A549 (cell line): Measurements from ENCODE around the gene TAF4. TPM values are rescaled to one million over a fixed set of nuclear protein-coding genes. Genes with fewer than 3 reads are reported as not detected.
A peak's percentile ranks its signal among the peaks of the same experiment; 100 is the strongest.

Experiments
- ATAC-seq, 2 experiments: fragments of 200-7000 bp in 1 of 2; fragments of >200 bp in 1 of 2; cut with Nextera tagmentation in 1 of 2; cut with Tn5 transposase in 1 of 2; 3 replicates each; pipeline versions ENCODE4 v1.8.0 to v1.9.1; 2018 to 2020; ENCODE audit warnings: mild to moderate bottlenecking in 1 of 2, moderate library complexity in 1 of 2
- CTCF ChIA-PET: fragments of 300-600 bp; sonication (Branson Sonifier 250); formaldehyde crosslinking; extraction: SDS; loops from one replicate; lab custom pipeline; 2021; ENCODE audit warnings: antibody characterized with exemption, inconsistent platforms; lab: Yijun Ruan, JAX
- POLR2A ChIA-PET: fragments of 350-600 bp; formaldehyde crosslinking; extraction: SDS; loops from one replicate; lab custom pipeline; 2021; ENCODE audit warnings: antibody characterized with exemption, inconsistent platforms; lab: Yijun Ruan, JAX
- DNase-seq, 2 experiments: peaks; one replicate each; pipeline versions ENCODE4 v3.0.0 to v3.0.0-alpha.2; 2011 to 2016; ENCODE audit warnings: low read depth in 1 of 2, low spot score in 1 of 2
- FAIRE-seq: peaks from 2 replicates; lab custom pipeline; 2011; peaks lifted over from hg19 to GRCh38; lab: Jason Lieb, UNC
- H3K27ac ChIP-seq, 2 experiments: fragments of >200 bp; sonication (Bioruptor Twin); formaldehyde crosslinking; 3 replicates each; pipeline ENCODE4 v1.5.1; 2016 to 2017
- H3K4me1 ChIP-seq: fragments of >200 bp; sonication (Bioruptor Twin); formaldehyde crosslinking; 3 replicates; pipeline ENCODE4 v1.6.1; 2016
- H3K4me2 ChIP-seq: fragments of >200 bp; sonication (Bioruptor Twin); formaldehyde crosslinking; 3 replicates; pipeline ENCODE4 v1.6.1; 2016
- H3K4me3 ChIP-seq: fragments of >200 bp; sonication (Bioruptor Twin); formaldehyde crosslinking; 3 replicates; pipeline ENCODE4 v1.5.1; 2016
- H3K9me3 ChIP-seq: fragments of >200 bp; sonication (Bioruptor Twin); formaldehyde crosslinking; 3 replicates; pipeline ENCODE4 v1.6.1; 2016
- CHD2 ChIP-seq: fragments of 150-350 bp; IDR thresholded peaks from 2 replicates; pipeline ENCODE4 v1.6.1; 2014; ENCODE audit warnings: low read length; ENCODE audit not compliant: partially characterized antibody
- EHF ChIP-seq: fragments of 250-450 bp; sonication (Bioruptor Pico); IDR thresholded peaks from 2 replicates; pipeline ENCODE4 v1.5.0; 2020; ENCODE audit warnings: mild to moderate bottlenecking
- EHMT2 ChIP-seq: fragments of 200-600 bp; sonication (generic); IDR thresholded peaks from 2 replicates; pipeline ENCODE4 v1.6.1; 2016; ENCODE audit warnings: antibody characterized with exemption, low read depth, mild to moderate bottlenecking, moderate library complexity
- EP300 ChIP-seq, 2 experiments: fragments of >200 bp; sonication (Bioruptor Twin); formaldehyde crosslinking; IDR thresholded peaks; 2 replicates in 1 of 2; 3 replicates in 1 of 2; pipeline ENCODE4 v1.6.1; 2016 to 2017
- ESRRA ChIP-seq: fragments of 150-350 bp; IDR thresholded peaks from 2 replicates; pipeline ENCODE4 v1.6.1; 2014; ENCODE audit warnings: mild to moderate bottlenecking, low read length, borderline replicate concordance
- FOSL2 ChIP-seq, 2 experiments: fragments of 450-650 bp in 1 of 2; fragments of >200 bp in 1 of 2; sonication (Bioruptor Twin) in 1 of 2; formaldehyde crosslinking; IDR thresholded peaks; 2 replicates each; pipeline versions ENCODE4 v1.5.0 to v1.6.1; 2016 to 2020; ENCODE audit warnings: mild to moderate bottlenecking in 1 of 2, moderate library complexity in 1 of 2
- FOXS1 ChIP-seq: fragments of 250-450 bp; sonication (Bioruptor Pico); IDR thresholded peaks from 2 replicates; pipeline ENCODE4 v1.5.0; 2020; ENCODE audit warnings: mild to moderate bottlenecking, moderate library complexity
- HOXA7 ChIP-seq: fragments of 250-450 bp; sonication (Bioruptor Pico); IDR thresholded peaks from 2 replicates; pipeline ENCODE4 v1.5.0; 2020; ENCODE audit warnings: mild to moderate bottlenecking, moderate library complexity
- JUN ChIP-seq, 2 experiments: fragments of >200 bp; sonication (Bioruptor Twin); formaldehyde crosslinking; IDR thresholded peaks; 2 replicates in 1 of 2; 3 replicates in 1 of 2; pipeline ENCODE4 v1.6.1; 2016 to 2017
- JUNB ChIP-seq: fragments of >200 bp; sonication (Bioruptor Twin); formaldehyde crosslinking; IDR thresholded peaks from 2 replicates; pipeline ENCODE4 v1.6.1; 2016
- KDM5A ChIP-seq: fragments of 200-600 bp; sonication (generic); IDR thresholded peaks from 2 replicates; pipeline ENCODE4 v1.6.1; 2016; ENCODE audit warnings: antibody characterized with exemption, mild to moderate bottlenecking
- MAZ ChIP-seq: fragments of 150-350 bp; IDR thresholded peaks from 2 replicates; pipeline ENCODE4 v1.6.1; 2014; ENCODE audit warnings: antibody characterized with exemption, low read depth, low read length, borderline replicate concordance
- NFE2L2 ChIP-seq: fragments of 150-350 bp; conservative IDR thresholded peaks from 2 replicates; pipeline ENCODE4 v1.6.1; 2014; ENCODE audit warnings: low read length
- NPAS2 ChIP-seq: fragments of 250-450 bp; sonication (Bioruptor Pico); IDR thresholded peaks from 2 replicates; pipeline ENCODE4 v1.8.0; 2022; ENCODE audit warnings: mild to moderate bottlenecking, moderate library complexity, borderline replicate concordance
- POLR2A ChIP-seq: IDR thresholded peaks from 2 replicates; pipeline ENCODE4 v1.6.1; 2012; ENCODE audit warnings: mild to moderate bottlenecking, low read length
- RARB ChIP-seq: fragments of 250-450 bp; sonication (Bioruptor Pico); IDR thresholded peaks from 2 replicates; pipeline ENCODE4 v1.8.0; 2021; ENCODE audit warnings: mild to moderate bottlenecking, moderate library complexity
- RNF2 ChIP-seq: fragments of 200-600 bp; sonication (generic); IDR thresholded peaks from 2 replicates; pipeline ENCODE4 v1.6.1; 2016; ENCODE audit warnings: low read depth, mild to moderate bottlenecking, antibody characterized with exemption, moderate library complexity, borderline replicate concordance
- SREBF2 ChIP-seq: fragments of 450-650 bp; IDR thresholded peaks from 2 replicates; pipeline ENCODE4 v1.6.1; 2014; ENCODE audit warnings: mild to moderate bottlenecking, moderate library complexity
- TP53 ChIP-seq: fragments of 250-450 bp; sonication (Bioruptor Pico); IDR thresholded peaks from 2 replicates; pipeline ENCODE4 v1.5.0; 2021; ENCODE audit warnings: mild to moderate bottlenecking, moderate library complexity
- ZFP36 ChIP-seq: fragments of 450-650 bp; IDR thresholded peaks from 2 replicates; pipeline ENCODE4 v1.6.1; 2014; ENCODE audit warnings: borderline replicate concordance; ENCODE audit not compliant: partially characterized antibody
- ZSCAN20 ChIP-seq: fragments of 250-450 bp; sonication (Bioruptor Pico); IDR thresholded peaks from 2 replicates; pipeline ENCODE4 v1.8.0; 2022; ENCODE audit warnings: mild to moderate bottlenecking, moderate library complexity
- WGBS: methylation state at CpG from one replicate; pipeline ENCODE4 v1.1.6; 2017; ENCODE audit errors: missing lambda C conversion rate; 5-methylcytosine and 5-hydroxymethylcytosine counted together
- polyA plus RNA-seq, 4 experiments: library from polyadenylated mRNA; depleted of rRNA in 3 of 4; stranded (reverse); fragments of >200 nt; fragmentation: RNase III in 1 of 4; extraction: RNeasy Plus Mini Kit Qiagen cat#74134 plus additional on column Dnase treatment in 1 of 4; gene quantifications; 2 replicates in 3 of 4; 3 replicates in 1 of 4; pipeline ENCODE4 v1.2.3, GENCODE V29; 2011 to 2017
- TF ChIP-seq, protein P1 (sequence below): IDR thresholded peaks from 2 replicates; pipeline ENCODE4 v1.6.1; 2012; ENCODE audit warnings: low read depth, borderline replicate concordance
- TF ChIP-seq, protein P2 (sequence below): fragments of 150-350 bp; IDR thresholded peaks from 2 replicates; pipeline ENCODE4 v1.6.1; 2014; ENCODE audit warnings: low read depth, mild to moderate bottlenecking, low read length
- TF ChIP-seq, protein P3 (sequence below): IDR thresholded peaks from 2 replicates; pipeline ENCODE4 v1.6.1; 2012

Gene TAF4
- polyA plus RNA-seq, 2 of the 4 experiments (the other 2 are of a cell fraction): 6.1 to 11.0 TPM

DNA sequence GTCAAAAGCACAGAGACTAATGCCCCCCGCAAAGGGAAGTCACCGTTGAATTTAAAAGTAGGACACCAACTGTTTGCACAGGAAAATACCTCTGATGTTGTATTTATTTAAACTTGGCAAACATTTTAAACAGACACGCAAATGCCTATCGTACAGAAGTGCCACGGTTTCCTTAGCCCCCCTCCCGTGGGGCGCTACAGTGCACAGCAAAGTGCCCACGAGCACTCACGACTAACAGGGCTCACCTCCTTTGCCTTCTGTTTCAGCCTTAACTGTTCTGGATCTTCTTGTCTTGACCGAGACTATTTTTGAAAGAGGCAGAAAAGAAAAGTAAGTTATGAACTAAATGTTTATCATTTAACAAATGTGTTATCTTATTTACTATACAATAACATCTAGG lies 67.8 kb downstream of the TAF4 start (continued):
- TF ChIP-seq, protein P1, sequence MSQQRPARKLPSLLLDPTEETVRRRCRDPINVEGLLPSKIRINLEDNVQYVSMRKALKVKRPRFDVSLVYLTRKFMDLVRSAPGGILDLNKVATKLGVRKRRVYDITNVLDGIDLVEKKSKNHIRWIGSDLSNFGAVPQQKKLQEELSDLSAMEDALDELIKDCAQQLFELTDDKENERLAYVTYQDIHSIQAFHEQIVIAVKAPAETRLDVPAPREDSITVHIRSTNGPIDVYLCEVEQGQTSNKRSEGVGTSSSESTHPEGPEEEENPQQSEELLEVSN: no peak
- TF ChIP-seq TP53 (no peak), RNF2 (no peak), EHMT2 (no peak)

DNA sequence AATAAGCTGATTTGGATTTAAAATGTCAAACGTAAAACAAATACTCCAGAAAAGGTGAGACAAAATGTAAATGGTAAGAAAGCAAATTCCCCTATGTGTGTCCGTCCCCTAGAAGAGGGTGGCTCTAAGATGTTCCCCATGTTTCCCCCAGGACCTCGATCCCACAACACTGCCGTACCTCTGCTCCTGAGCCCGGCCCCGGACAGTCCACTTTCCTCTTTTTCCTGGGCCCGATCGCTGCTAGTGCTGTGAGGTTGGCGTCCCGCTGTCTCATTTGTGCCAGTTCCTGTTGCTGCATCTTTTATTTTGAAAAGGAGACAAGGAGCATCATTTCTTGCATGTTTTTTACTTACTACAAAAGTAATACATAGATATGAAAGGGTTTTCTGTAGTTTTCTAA lies 68.3 kb downstream of the TAF4 start:
- H3K9me3 ChIP-seq: peaks cover 9% of the 10 kb centered on the region
- H3K4me3 ChIP-seq: no peak overlapping the region
- WGBS: 93% methylated on average over 10 of the region's 10 CpGs
- no peak overlapping the region for H3K27ac ChIP-seq
- DNase-seq: no peak
- ATAC-seq: no peak
- CTCF ChIA-PET: no interaction called here
- FAIRE-seq: no peak
- no peak overlapping the region for H3K4me2 ChIP-seq
- POLR2A ChIA-PET: no interaction called here
- no peak for TF ChIP-seq ZFP36
- no peak for TF ChIP-seq HOXA7 (CRISPR knock-in tag)
- TF ChIP-seq ZSCAN20 (CRISPR knock-in tag): no peak
- no peak for TF ChIP-seq POLR2A
- no peak for TF ChIP-seq JUN (IDR thresholded peaks at IDR 0.05)
- no peak for TF ChIP-seq RNF2
- TF ChIP-seq, protein P2, sequence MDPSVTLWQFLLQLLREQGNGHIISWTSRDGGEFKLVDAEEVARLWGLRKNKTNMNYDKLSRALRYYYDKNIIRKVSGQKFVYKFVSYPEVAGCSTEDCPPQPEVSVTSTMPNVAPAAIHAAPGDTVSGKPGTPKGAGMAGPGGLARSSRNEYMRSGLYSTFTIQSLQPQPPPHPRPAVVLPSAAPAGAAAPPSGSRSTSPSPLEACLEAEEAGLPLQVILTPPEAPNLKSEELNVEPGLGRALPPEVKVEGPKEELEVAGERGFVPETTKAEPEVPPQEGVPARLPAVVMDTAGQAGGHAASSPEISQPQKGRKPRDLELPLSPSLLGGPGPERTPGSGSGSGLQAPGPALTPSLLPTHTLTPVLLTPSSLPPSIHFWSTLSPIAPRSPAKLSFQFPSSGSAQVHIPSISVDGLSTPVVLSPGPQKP: no peak
- TF ChIP-seq SREBF2: no peak
- TF ChIP-seq KDM5A: no peak
- no peaks in the 10 kb centered on the region for H3K4me1 ChIP-seq

DNA sequence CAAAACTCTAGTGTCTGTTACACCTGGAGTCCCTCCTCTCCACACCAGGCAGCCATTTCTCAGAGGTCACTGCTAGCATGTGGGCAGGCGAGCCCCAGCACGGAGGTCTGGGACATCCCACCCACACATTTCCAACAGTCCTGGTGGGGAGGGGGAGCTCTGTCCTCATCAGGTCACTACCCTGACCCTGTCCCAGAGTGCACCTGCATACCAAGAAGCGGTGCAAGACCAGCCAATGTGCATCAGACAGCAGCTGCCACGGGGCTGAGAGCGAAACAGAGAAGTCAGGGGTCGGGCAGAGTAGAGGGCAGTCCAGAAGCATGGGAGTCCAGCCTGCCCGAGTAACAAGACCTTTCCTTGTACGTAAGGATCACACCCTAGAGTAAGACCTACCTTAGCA lies 71.1 kb downstream of the TAF4 start:
- no peak overlapping the region for H3K27ac ChIP-seq
- no peaks in the 10 kb centered on the region for H3K4me1 ChIP-seq
- TF ChIP-seq EHF (CRISPR knock-in tag) (no peak), CHD2 (no peak), RARB (CRISPR knock-in tag) (no peak), RNF2 (no peak), FOXS1 (no peak)
- TF ChIP-seq, protein P3, sequence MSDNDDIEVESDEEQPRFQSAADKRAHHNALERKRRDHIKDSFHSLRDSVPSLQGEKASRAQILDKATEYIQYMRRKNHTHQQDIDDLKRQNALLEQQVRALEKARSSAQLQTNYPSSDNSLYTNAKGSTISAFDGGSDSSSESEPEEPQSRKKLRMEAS: no peak
- peaks cover 27% of the 10 kb centered on the region for H3K9me3 ChIP-seq
- no peak for FAIRE-seq
- DNase-seq: no peak
- ChIA-PET CTCF (interaction anchor here (1.5 kb wide), 1 partner anchor 16 kb away, joined by 5 read pairs; no protein-coding TSS in a partner anchor), POLR2A (no interaction called here)
- WGBS: 98% methylated on average over 7 of the region's 8 CpGs
- ATAC-seq: no peak
- no peak overlapping the region for H3K4me3 ChIP-seq
- H3K4me2 ChIP-seq: no peak overlapping the region

DNA sequence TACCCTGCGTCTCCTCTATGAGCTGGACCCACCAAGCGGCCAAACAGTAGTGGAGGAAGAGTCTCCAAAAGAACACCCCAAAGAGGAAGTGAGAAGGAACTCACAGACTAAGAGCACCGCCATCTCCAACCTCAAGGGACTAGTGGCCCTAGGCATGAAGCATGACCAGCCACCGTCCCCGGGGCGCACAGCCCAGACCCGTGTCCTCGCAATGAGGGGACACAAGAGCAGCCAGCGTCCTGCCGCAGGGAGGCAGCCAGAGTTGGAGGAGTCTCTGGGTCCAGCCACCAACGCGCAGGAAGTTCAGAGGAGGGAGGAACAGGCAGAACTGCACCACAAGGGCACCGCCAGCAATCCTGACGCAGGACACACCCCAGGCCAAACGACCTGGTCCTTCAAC lies 72.6 kb downstream of the TAF4 start:
- ATAC-seq (no peak), DNase-seq (no peak), FAIRE-seq (no peak)
- Histone ChIP-seq H3K9me3 (peaks cover 27% of the 10 kb centered on the region), H3K4me3 (no peak overlapping the region), H3K4me1 (no peaks in the 10 kb centered on the region), H3K4me2 (no peak overlapping the region), H3K27ac (no peak overlapping the region)
- POLR2A ChIA-PET: no interaction called here
- no peak for TF ChIP-seq EP300 (IDR thresholded peaks at IDR 0.05)
- CTCF ChIA-PET: no interaction called here
- 96% methylated on average over 15 of the region's 15 CpGs for WGBS

DNA sequence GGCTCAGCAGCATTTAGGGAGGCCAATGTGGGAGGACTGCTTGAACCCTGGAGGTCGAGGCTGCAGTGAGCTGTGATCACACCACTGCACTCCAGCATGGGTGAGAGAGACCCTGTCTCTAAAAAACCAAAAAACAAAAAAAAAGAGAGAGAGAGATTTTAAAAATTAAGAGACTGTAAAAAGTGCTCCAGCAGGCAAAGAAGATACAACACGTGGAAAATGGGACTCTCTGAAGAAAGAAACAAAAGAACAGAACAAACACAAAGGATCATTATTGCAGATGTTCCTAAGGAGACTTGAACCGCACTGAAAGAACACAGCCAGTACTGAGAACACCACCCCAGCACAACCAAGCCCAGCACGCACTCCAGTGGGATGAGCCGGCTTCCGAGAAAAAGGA lies 74.2 kb downstream of the TAF4 start:
- CTCF ChIA-PET: no interaction called here
- POLR2A ChIA-PET: no interaction called here

More for the DNA sequence above, 74.2 kb downstream of the TAF4 start:
- FAIRE-seq: no peak
- no peak for ATAC-seq
- Histone ChIP-seq H3K9me3 (peaks cover 27% of the 10 kb centered on the region), H3K4me2 (no peak overlapping the region)
- DNase-seq: peak in 1 of 2 experiments; percentile 42
- 86% methylated on average over 6 of the region's 6 CpGs for WGBS
- TF ChIP-seq CHD2: no peak
- TF ChIP-seq JUNB: no peak
- no peak for TF ChIP-seq FOSL2 (IDR thresholded peaks at IDR 0.05)
- TF ChIP-seq FOSL2 (CRISPR knock-in tag; IDR thresholded peaks at IDR 0.05): no peak
- TF ChIP-seq NPAS2 (CRISPR knock-in tag): no peak
- TF ChIP-seq ESRRA: no peak
- TF ChIP-seq MAZ: no peak
- no peak for TF ChIP-seq JUN (IDR thresholded peaks at IDR 0.05)
- no peak for TF ChIP-seq NFE2L2
- no peak for TF ChIP-seq FOXS1
- TF ChIP-seq, all 56 proteins: peak for 0
- Histone ChIP-seq H3K27ac (no peak overlapping the region), H3K4me3 (no peak overlapping the region), H3K4me1 (no peaks in the 10 kb centered on the region)
